SK-N-SH (cell line): ENCODE results near the gene WDR46. TPM values are rescaled to one million over a fixed set of nuclear protein-coding genes. Genes with fewer than 3 reads are reported as not detected.
"Not testable (repeated sequence)": the region's sequence is repeated elsewhere in the genome, so short reads cannot be mapped to it uniquely, and the experiment has no call there.

Source experiments
- CTCF ChIA-PET: fragments of 300-600, 350-600 bp; formaldehyde crosslinking; extraction: SDS; loops from one replicate; lab custom pipeline; 2021; lab: Yijun Ruan, JAX
- POLR2A ChIA-PET: fragments of 350-600 bp; sonication (Branson Sonifier 250); formaldehyde crosslinking; extraction: SDS; loops from one replicate; lab custom pipeline; 2020; ENCODE audit warnings: antibody characterized with exemption, inconsistent platforms; lab: Yijun Ruan, JAX
- DNase-seq: peaks from one replicate; pipeline ENCODE4 v3.0.0; 2012
- H2AFZ ChIP-seq: fragments of 200-600 bp; sonication (generic); 2 replicates; pipeline ENCODE4 v1.8.1; 2016; ENCODE audit warnings: antibody characterized with exemption, mild to moderate bottlenecking, low read depth
- H3F3A ChIP-seq: fragments of 200-600 bp; sonication (generic); replicated peaks from 2 replicates; pipeline ENCODE3; 2016; ENCODE audit warnings: antibody characterized with exemption, mild to moderate bottlenecking; ENCODE audit not compliant: insufficient read depth
- H3K27ac ChIP-seq, 2 experiments: fragments of 200-500 bp in 1 of 2; fragments of 200-600 bp in 1 of 2; sonication (Bioruptor generic) in 1 of 2; sonication (generic), shearing (Covaris generic) in 1 of 2; 2 replicates each; pipeline versions ENCODE4 v1.5.1 to v1.6.1; 2014 to 2016; ENCODE audit warnings: low read depth in 2 of 2, inconsistent platforms in 1 of 2, low read length in 1 of 2, mild to moderate bottlenecking in 1 of 2, mixed read lengths in 1 of 2
- H3K27me3 ChIP-seq: fragments of 200-600 bp; sonication (generic), shearing (Covaris generic); 2 replicates; pipeline ENCODE4 v1.6.1; 2016; ENCODE audit warnings: mixed run types; ENCODE audit not compliant: insufficient read depth
- H3K36me3 ChIP-seq, 2 experiments: fragments of 200-500 bp in 1 of 2; fragments of 200-600 bp in 1 of 2; sonication (Bioruptor generic) in 1 of 2; sonication (generic) in 1 of 2; replicated peaks in 1 of 2; 2 replicates each; pipeline versions ENCODE3 to v1.5.1; 2014 to 2016; ENCODE audit warnings: low read length in 1 of 2, mild to moderate bottlenecking in 1 of 2; ENCODE audit not compliant: insufficient read depth in 2 of 2, control insufficient read depth in 1 of 2
- H3K4me1 ChIP-seq, 2 experiments: fragments of 200-500 bp in 1 of 2; fragments of 200-600 bp in 1 of 2; sonication (Bioruptor generic) in 1 of 2; sonication (generic), shearing (Covaris generic) in 1 of 2; 2 replicates each; pipeline versions ENCODE4 v1.5.1 to v1.6.1; 2014 to 2016; ENCODE audit warnings: low read depth in 1 of 2, low read length in 1 of 2, mixed run types in 1 of 2; ENCODE audit not compliant: insufficient read depth in 2 of 2, control insufficient read depth in 1 of 2
- H3K4me2 ChIP-seq: fragments of 200-600 bp; sonication (generic), shearing (Covaris generic); 2 replicates; pipeline ENCODE4 v1.6.1; 2017; ENCODE audit warnings: mixed run types
- H3K4me3 ChIP-seq, 2 experiments: fragments of 200-500 bp in 1 of 2; fragments of 200-600 bp in 1 of 2; sonication (Bioruptor generic) in 1 of 2; sonication (generic), shearing (Covaris generic) in 1 of 2; 2 replicates each; pipeline versions ENCODE4 v1.5.1 to v1.8.1; 2014 to 2016; ENCODE audit warnings: low read depth in 2 of 2, inconsistent platforms in 1 of 2, low read length in 1 of 2, mild to moderate bottlenecking in 1 of 2, mixed read lengths in 1 of 2, moderate library complexity in 1 of 2
- H3K79me2 ChIP-seq: fragments of 200-600 bp; sonication (generic); 2 replicates; pipeline ENCODE4 v1.8.1; 2017; ENCODE audit warnings: mild to moderate bottlenecking; ENCODE audit not compliant: insufficient read depth
- H3K9ac ChIP-seq: fragments of 200-600 bp; sonication (generic); 2 replicates; pipeline ENCODE4 v1.6.1; 2017; ENCODE audit warnings: mixed run types
- H3K9me2 ChIP-seq: fragments of 200-600 bp; sonication (generic); 2 replicates; pipeline ENCODE4 v1.6.1; 2017; ENCODE audit warnings: mixed run types
- H3K9me3 ChIP-seq: fragments of 200-600 bp; sonication (generic); 2 replicates; pipeline ENCODE4 v1.6.1; 2017; ENCODE audit warnings: mixed run types, mild to moderate bottlenecking, moderate library complexity
- H4K20me1 ChIP-seq: fragments of 200-600 bp; sonication (generic); 2 replicates; pipeline ENCODE4 v1.6.1; 2017; ENCODE audit warnings: mild to moderate bottlenecking, mixed run types; ENCODE audit not compliant: insufficient read depth
- CHD2 ChIP-seq: fragments of 150-350 bp; IDR thresholded peaks from 2 replicates; pipeline ENCODE4 v1.6.1; 2018; ENCODE audit warnings: low read length; ENCODE audit not compliant: partially characterized antibody
- ELF1 ChIP-seq: IDR thresholded peaks from 2 replicates; pipeline ENCODE4 v1.4.0; 2012
- EP300 ChIP-seq, 2 experiments: IDR thresholded peaks; 2 replicates each; pipeline versions ENCODE4 v1.4.0 to v1.6.1; 2012; ENCODE audit warnings: borderline replicate concordance in 1 of 2, low read depth in 1 of 2, low read length in 1 of 2
- EZH2phosphoT487 ChIP-seq: fragments of 200-600 bp; sonication (generic); IDR thresholded peaks from 2 replicates; pipeline ENCODE4 v1.6.1; 2017; ENCODE audit warnings: low read depth, mixed run types, mild to moderate bottlenecking, antibody characterized with exemption, moderate library complexity, borderline replicate concordance
- FOSL2 ChIP-seq: IDR thresholded peaks from 2 replicates; pipeline ENCODE4 v1.4.0; 2012; ENCODE audit warnings: low read depth, mild to moderate bottlenecking, moderate library complexity, borderline replicate concordance
- GABPA ChIP-seq: IDR thresholded peaks from 2 replicates; pipeline ENCODE4 v1.4.0; 2012; ENCODE audit warnings: low read depth, mild to moderate bottlenecking
- GATA2 ChIP-seq: sonication (generic); formaldehyde crosslinking; IDR thresholded peaks from 2 replicates; pipeline ENCODE4 v1.5.0; 2020; ENCODE audit warnings: mild to moderate bottlenecking, missing genetic modification reagents
- NRF1 ChIP-seq: IDR thresholded peaks from 2 replicates; pipeline ENCODE4 v1.6.1; 2012; ENCODE audit warnings: low read depth, mild to moderate bottlenecking, low read length
- RAD21 ChIP-seq: IDR thresholded peaks from 2 replicates; pipeline ENCODE4 v1.6.1; 2012; ENCODE audit warnings: mild to moderate bottlenecking, low read length
- SIN3A ChIP-seq: IDR thresholded peaks from 2 replicates; pipeline ENCODE4 v1.6.1; 2012; ENCODE audit warnings: low read depth, mild to moderate bottlenecking, low read length, moderate library complexity, borderline replicate concordance
- SMC3 ChIP-seq: IDR thresholded peaks from 2 replicates; pipeline ENCODE4 v1.6.1; 2012; ENCODE audit warnings: low read depth, low read length, improper control_type of control experiment
- WGBS: methylation state at CpG from one replicate; pipeline ENCODE4 v1.1.6; 2017; ENCODE audit warnings: low lambda C conversion rate; 5-methylcytosine and 5-hydroxymethylcytosine counted together
- polyA plus RNA-seq, 3 experiments: library from polyadenylated mRNA; depleted of rRNA; stranded (reverse); fragments of >200 nt; gene quantifications; 2 replicates each; pipeline ENCODE4 v1.2.3, GENCODE V29; 2012
- TF ChIP-seq, protein P1 (sequence below): fragments of 150-350 bp; IDR thresholded peaks from 2 replicates; pipeline ENCODE4 v1.6.1; 2016; ENCODE audit warnings: mild to moderate bottlenecking, low read depth, low read length
- TF ChIP-seq, protein P2 (sequence below): IDR thresholded peaks from 2 replicates; pipeline ENCODE4 v1.4.0; 2012; ENCODE audit warnings: low read depth, borderline replicate concordance
- TF ChIP-seq, protein P3 (sequence below): IDR thresholded peaks from 2 replicates; pipeline ENCODE4; 2012

Gene WDR46
- polyA plus RNA-seq, 1 of the 3 experiments (the other 2 are of a cell fraction), result 153 TPM

DNA sequence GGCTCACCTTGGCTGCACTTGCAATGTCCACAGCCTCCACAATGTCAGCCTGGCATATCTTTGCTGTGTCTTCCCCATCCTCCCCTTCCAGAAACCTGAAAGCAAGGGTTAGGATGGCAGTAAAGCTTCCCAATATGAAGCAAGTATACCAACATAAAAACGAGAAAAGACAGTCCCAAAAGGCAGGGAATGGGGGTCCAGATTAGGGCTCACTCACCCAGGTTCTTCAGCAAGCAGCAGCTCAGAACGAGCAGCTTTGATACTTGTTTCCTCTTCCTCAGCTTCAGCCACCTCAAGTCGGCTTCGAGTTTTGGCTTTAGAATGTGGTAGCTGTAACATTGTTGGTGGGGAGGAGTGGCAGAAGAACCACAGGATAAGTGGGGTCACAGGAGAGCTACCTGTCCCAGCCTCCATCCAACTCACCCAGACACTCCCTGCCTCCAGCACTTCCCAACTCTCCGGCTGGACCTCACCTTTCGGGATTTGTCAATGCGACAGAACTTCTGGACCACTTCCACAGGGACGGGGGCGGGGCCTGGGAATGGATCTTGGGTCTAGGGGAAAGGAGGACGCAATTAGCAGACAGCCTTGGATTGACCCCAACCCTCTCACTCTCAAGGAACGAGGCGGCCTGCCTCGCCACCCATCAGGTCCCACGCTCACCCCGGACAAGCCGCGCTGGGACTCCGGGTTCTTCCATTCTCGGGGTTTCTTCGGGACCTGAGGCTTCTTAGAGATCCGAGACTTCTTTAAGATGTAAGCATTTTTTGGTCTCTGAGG lies 708 bp downstream of the WDR46 start:
- peaks cover 61% of the 10 kb centered on the region for H3K79me2 ChIP-seq

DNA sequence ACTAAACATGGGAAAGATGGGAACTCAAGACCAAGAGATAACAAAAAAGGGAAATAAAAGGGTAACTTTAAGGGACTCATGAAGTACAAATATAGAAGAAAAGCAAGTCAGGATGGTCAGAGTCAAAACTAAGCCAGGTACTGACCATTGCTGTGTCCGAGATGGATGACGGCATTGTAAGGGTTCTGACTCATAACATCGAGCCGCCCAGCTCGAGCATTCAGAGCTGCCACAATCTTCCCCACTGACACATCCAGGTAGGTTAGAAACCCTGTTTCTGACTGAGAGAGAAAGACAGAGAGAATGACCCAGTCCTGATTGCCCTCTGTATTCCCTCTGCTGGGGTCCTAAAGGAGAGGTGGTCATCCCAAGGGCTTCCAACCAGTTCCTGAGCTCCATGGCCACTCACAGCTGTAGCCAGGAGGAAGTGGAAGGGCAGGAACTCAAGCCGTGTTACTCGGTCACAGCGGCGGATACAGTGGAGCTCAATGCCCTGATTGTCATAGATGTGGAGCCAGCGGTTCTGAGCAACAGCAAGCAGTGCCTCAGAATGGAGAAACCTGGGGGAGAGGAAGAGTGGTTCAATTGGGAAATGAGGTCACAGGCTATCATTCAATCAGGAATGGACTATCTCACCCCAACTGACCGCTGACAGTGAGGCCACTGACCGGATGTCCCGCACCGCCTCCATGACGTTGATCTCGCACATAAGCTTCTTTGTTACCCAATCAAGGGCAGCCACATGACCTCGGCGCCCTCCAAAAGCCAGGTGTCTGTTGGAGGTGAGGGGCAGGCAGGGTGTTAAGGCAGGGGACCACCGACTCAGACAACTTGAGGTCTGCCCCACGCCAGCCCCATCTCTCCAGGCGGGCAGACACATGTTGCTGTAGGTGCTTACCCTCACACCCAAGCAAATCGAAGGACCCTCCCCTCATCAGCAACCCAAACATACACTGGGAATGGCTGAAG lies 1.8 kb downstream of the WDR46 start:
- Histone ChIP-seq H4K20me1 (0 out of 2 replicates have a peak, but pooled peaks cover 3% of the 10 kb centered on the region), H3K9me3 (no peaks in the 10 kb centered on the region), H3K9ac (no peak overlapping the region), H3K79me2 (peaks cover 61% of the 10 kb centered on the region), H3K27me3 (no peaks in the 10 kb centered on the region), H3K36me3 (peaks cover 28 to 53% of the 10 kb centered on the region in 2 experiments), H3K4me2 (peak overlapping the region; percentile 96), H3F3A (peaks cover 6% of the 10 kb centered on the region), H3K4me3 (peak overlapping the region in 1 of 2 experiments; percentile 96; a peak in 1 of 4 replicates), H2AFZ (no peak overlapping the region), H3K4me1 (peaks cover 5 to 23% of the 10 kb centered on the region in 2 experiments; a peak in 3 of 4 replicates), H3K9me2 (no peaks in the 10 kb centered on the region), H3K27ac (no peak overlapping the region)
- CTCF ChIA-PET, result interaction anchor here (1.0 kb wide), 1 partner anchor 10 kb away, joined by 5 read pairs; the partner anchor contains the start of gene B3GALT4
- TF ChIP-seq EP300 (IDR thresholded peaks at IDR 0.05; ENCODE audit: borderline replicate concordance in 1 of 2, low read depth in 1 of 2, low read length in 1 of 2) (no peak), NRF1 (no peak), GABPA (no peak), RAD21 (no peak), ELF1 (no peak), EZH2phosphoT487 (no peak), FOSL2 (no peak), CHD2 (no peak), SIN3A (no peak), GATA2 (no peak)
- TF ChIP-seq, protein P1, sequence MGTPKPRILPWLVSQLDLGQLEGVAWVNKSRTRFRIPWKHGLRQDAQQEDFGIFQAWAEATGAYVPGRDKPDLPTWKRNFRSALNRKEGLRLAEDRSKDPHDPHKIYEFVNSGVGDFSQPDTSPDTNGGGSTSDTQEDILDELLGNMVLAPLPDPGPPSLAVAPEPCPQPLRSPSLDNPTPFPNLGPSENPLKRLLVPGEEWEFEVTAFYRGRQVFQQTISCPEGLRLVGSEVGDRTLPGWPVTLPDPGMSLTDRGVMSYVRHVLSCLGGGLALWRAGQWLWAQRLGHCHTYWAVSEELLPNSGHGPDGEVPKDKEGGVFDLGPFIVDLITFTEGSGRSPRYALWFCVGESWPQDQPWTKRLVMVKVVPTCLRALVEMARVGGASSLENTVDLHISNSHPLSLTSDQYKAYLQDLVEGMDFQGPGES, result no peak
- TF ChIP-seq, protein P2, sequence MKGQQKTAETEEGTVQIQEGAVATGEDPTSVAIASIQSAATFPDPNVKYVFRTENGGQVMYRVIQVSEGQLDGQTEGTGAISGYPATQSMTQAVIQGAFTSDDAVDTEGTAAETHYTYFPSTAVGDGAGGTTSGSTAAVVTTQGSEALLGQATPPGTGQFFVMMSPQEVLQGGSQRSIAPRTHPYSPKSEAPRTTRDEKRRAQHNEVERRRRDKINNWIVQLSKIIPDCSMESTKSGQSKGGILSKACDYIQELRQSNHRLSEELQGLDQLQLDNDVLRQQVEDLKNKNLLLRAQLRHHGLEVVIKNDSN, result no peak
- TF ChIP-seq, protein P3, sequence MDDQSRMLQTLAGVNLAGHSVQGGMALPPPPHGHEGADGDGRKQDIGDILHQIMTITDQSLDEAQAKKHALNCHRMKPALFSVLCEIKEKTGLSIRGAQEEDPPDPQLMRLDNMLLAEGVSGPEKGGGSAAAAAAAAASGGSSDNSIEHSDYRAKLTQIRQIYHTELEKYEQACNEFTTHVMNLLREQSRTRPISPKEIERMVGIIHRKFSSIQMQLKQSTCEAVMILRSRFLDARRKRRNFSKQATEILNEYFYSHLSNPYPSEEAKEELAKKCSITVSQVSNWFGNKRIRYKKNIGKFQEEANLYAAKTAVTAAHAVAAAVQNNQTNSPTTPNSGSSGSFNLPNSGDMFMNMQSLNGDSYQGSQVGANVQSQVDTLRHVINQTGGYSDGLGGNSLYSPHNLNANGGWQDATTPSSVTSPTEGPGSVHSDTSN, result no peak
- no peak for DNase-seq
- POLR2A ChIA-PET, result interaction anchor here (3.6 kb wide), 1 partner anchor 9 kb away, joined by 58 read pairs; the partner anchor contains the start of gene B3GALT4
- WGBS, result 87% methylated on average over 18 of the region's 22 CpGs

More for the DNA sequence above, 708 bp downstream of the WDR46 start:
- H3K36me3 ChIP-seq, result peaks cover 34 to 56% of the 10 kb centered on the region in 2 experiments
- H2AFZ ChIP-seq, result peak overlapping the region; percentile 55
- H3K4me2 ChIP-seq, result peak overlapping the region; percentile 96
- POLR2A ChIA-PET, result interaction anchor here (1.9 to 3.6 kb wide), 4 partner anchors 11 to 316 kb away, joined by 8 to 58 read pairs (median 24); partner anchors contain the start of genes B3GALT4, RGL2, RPS18 and VPS52
- peaks cover 5 to 23% of the 10 kb centered on the region in 2 experiments; a peak in 3 of 4 replicates for H3K4me1 ChIP-seq
- no peaks in the 10 kb centered on the region for H3K9me2 ChIP-seq
- peak overlapping the region; percentile 40 to 91; a peak in 3 of 4 replicates for H3K27ac ChIP-seq
- TF ChIP-seq SMC3, result no peak
- CTCF ChIA-PET, result interaction anchor here (1.1 to 4.4 kb wide), 5 partner anchors 10 to 138 kb away, joined by 3 to 49 read pairs (median 9); partner anchors contain the start of genes B3GALT4 and RGL2
- peak overlapping the region; percentile 78 to 96 for H3K4me3 ChIP-seq
- no peaks in the 10 kb centered on the region for H3K9me3 ChIP-seq
- no peaks in the 10 kb centered on the region for H3K27me3 ChIP-seq
- peak overlapping the region; percentile 80 for H3K9ac ChIP-seq
- peak; percentile 36 for DNase-seq
- 4% methylated on average over 20 of the region's 21 CpGs for WGBS
- H4K20me1 ChIP-seq, result 0 out of 2 replicates have a peak, but pooled peaks cover 3% of the 10 kb centered on the region
- H3F3A ChIP-seq, result peaks cover 6% of the 10 kb centered on the region

DNA sequence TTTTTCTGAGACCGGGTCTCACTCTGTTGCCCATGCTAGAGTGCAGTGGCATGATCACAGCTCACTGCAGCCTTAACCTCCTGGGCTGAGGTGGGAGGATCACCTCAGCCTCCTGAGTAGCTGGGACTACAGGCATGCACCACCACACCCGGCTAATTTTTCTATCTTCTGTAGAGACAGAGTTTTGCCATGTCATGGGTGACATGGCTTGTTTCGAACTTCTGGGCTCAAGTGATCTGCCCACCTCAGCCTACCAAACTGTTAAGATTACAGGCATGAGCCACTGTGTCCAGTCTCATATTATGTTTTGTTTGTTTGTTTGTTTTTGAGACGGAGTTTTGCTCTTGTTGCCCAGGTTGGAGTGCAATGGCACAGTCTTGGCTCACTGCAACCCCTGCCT lies 3.8 kb downstream of the WDR46 start:
- peaks cover 47% of the 10 kb centered on the region for H3K79me2 ChIP-seq
- H4K20me1 ChIP-seq, H2AFZ ChIP-seq, POLR2A ChIA-PET, CTCF ChIA-PET, H3K27me3 ChIP-seq, DNase-seq, H3K27ac ChIP-seq, H3F3A ChIP-seq, H3K4me2 ChIP-seq, H3K9me2 ChIP-seq, H3K4me3 ChIP-seq, H3K9ac ChIP-seq, H3K9me3 ChIP-seq: not testable (repeated sequence)
- peaks cover 21 to 51% of the 10 kb centered on the region in 2 experiments for H3K36me3 ChIP-seq
- H3K4me1 ChIP-seq, result peaks cover 0 to 15% of the 10 kb centered on the region in 2 experiments; a peak in 3 of 4 replicates
- 80% methylated on average over 4 of the region's 4 CpGs for WGBS
